Mesothelial cell of epicardium (in vitro differentiated cells): ENCODE results near the gene ARHGAP6. TPM values are rescaled to one million over a fixed set of nuclear protein-coding genes. Genes with fewer than 3 reads are reported as not detected.

Source experiments
- DNase-seq, 2 experiments: peaks; one replicate each; pipeline ENCODE4 v3.0.0; 2021; ENCODE audit warnings: low spot score in 2 of 2; ENCODE audit not compliant: unreplicated experiment in 2 of 2
- H3K27ac Mint-ChIP-seq: 2 replicates; pipeline ENCODE4 v1.8.0; 2021; ENCODE audit warnings: mixed read lengths
- H3K27me3 Mint-ChIP-seq: 2 replicates; pipeline ENCODE4 v1.8.0; 2021; ENCODE audit warnings: low read depth, mixed read lengths
- H3K36me3 Mint-ChIP-seq: 2 replicates; pipeline ENCODE4 v1.8.0; 2021; ENCODE audit warnings: mixed read lengths
- H3K4me1 Mint-ChIP-seq: 2 replicates; pipeline ENCODE4 v1.8.0; 2021; ENCODE audit warnings: mixed read lengths
- H3K4me3 Mint-ChIP-seq: 2 replicates; pipeline ENCODE4 v1.8.0; 2021; ENCODE audit warnings: mild to moderate bottlenecking, moderate library complexity, mixed read lengths
- H3K9me3 Mint-ChIP-seq: 2 replicates; pipeline ENCODE4 v1.8.0; 2021; ENCODE audit warnings: mixed read lengths
- CTCF ChIP-seq: fragments of 200-600 bp; sonication (generic); IDR thresholded peaks from one replicate; pipeline ENCODE4 v1.5.0; 2021; ENCODE audit warnings: antibody characterized with exemption; ENCODE audit not compliant: unreplicated experiment
- total RNA-seq: library from RNA; stranded (reverse); gene quantifications from 3 replicates; pipeline ENCODE4 v1.2.1, GENCODE V29; 2021

ARHGAP6 gene
- total RNA-seq = 5.3 to 5.6 TPM (median 5.4 TPM) in 3 replicates

GRCh38 chrX:11665168-11666111 is at the start of gene ARHGAP6:
ARHGAP6 (minus strand) TSS chrX:11665920; CDS start chrX:11664828, 1,092 bp downstream.
- Mint-ChIP-seq H3K36me3 (no peaks in the 10 kb centered on the region), H3K4me3 (peak within 1 kb of the TSS; percentile 78), H3K27me3 (peaks cover 87% of the 10 kb centered on the region), H3K4me1 (peaks cover 9% of the 10 kb centered on the region), H3K9me3 (peaks cover 13% of the 10 kb centered on the region), H3K27ac (peak within 1 kb of the TSS; percentile 73)
- TF ChIP-seq CTCF = no peak
- DNase-seq = peak; percentile 25 to 48

- no peaks in the 10 kb centered on the region for H3K27me3 Mint-ChIP-seq
- no peaks in the 10 kb centered on the region for H3K36me3 Mint-ChIP-seq
- H3K27ac Mint-ChIP-seq = no peak overlapping the region
- no peak for DNase-seq
- TF ChIP-seq CTCF = no peak
- peaks cover 12% of the 10 kb centered on the region for H3K9me3 Mint-ChIP-seq
- no peak overlapping the region for H3K4me3 Mint-ChIP-seq
- no peaks in the 10 kb centered on the region for H3K4me1 Mint-ChIP-seq
Measured at GRCh38 chrX:11704725-11705495, 39.2 kb upstream of the ARHGAP6 start.

- peaks cover under 1% of the 10 kb centered on the region for H3K4me1 Mint-ChIP-seq
- no peak for TF ChIP-seq CTCF
- no peak overlapping the region for H3K4me3 Mint-ChIP-seq
- no peaks in the 10 kb centered on the region for H3K27me3 Mint-ChIP-seq
- no peak overlapping the region for H3K27ac Mint-ChIP-seq
- no peaks in the 10 kb centered on the region for H3K36me3 Mint-ChIP-seq
- no peak for DNase-seq
- H3K9me3 Mint-ChIP-seq = peaks cover 13% of the 10 kb centered on the region
Measured at GRCh38 chrX:11703855-11704254, 38.1 kb upstream of the ARHGAP6 start.

- Mint-ChIP-seq H3K4me3 (no peak overlapping the region), H3K27me3 (no peaks in the 10 kb centered on the region), H3K9me3 (peaks cover 19% of the 10 kb centered on the region), H3K36me3 (no peaks in the 10 kb centered on the region), H3K4me1 (peaks cover 1% of the 10 kb centered on the region), H3K27ac (no peak overlapping the region)
- DNase-seq = no peak
- TF ChIP-seq CTCF = no peak
Measured at GRCh38 chrX:11702965-11703631, 37.4 kb upstream of the ARHGAP6 start.

- no peak overlapping the region for H3K27ac Mint-ChIP-seq
- peaks cover 19% of the 10 kb centered on the region for H3K9me3 Mint-ChIP-seq
- no peak for DNase-seq
- no peaks in the 10 kb centered on the region for H3K27me3 Mint-ChIP-seq
- H3K4me1 Mint-ChIP-seq = peaks cover 1% of the 10 kb centered on the region
- no peak overlapping the region for H3K4me3 Mint-ChIP-seq
- TF ChIP-seq CTCF = no peak
- no peaks in the 10 kb centered on the region for H3K36me3 Mint-ChIP-seq
Measured at GRCh38 chrX:11702420-11702819, 36.7 kb upstream of the ARHGAP6 start.
